Measurements from ENCODE around the gene EXPH5. TPM values are rescaled to one million over a fixed set of nuclear protein-coding genes. Genes with fewer than 3 reads are reported as not detected.

Gene EXPH5
- total and polyA plus RNA-seq, 9 of the 15 experiments (the other 6 are each of a cell fraction or from before 2014, with no cell fraction given) = 1.3 to 8.5 (median 4.8) TPM

- TF ChIP-seq BCLAF1 (IDR thresholded peaks at IDR 0.05; ENCODE audit: borderline replicate concordance in 1 of 2, control insufficient read depth in 1 of 2, low read depth in 2 of 2, low read length in 1 of 2) (no peak), ZFP30 (CRISPR knock-in tag; IDR thresholded peaks at IDR 0.05; ENCODE audit: borderline replicate concordance) (no peak), CSDE1 (IDR thresholded peaks at IDR 0.05) (no peak), ZNF232 (CRISPR knock-in tag; IDR thresholded peaks at IDR 0.05) (no peak), ZNF41 (CRISPR knock-in tag; conservative IDR thresholded peaks at IDR 0.05) (no peak)
Measured at GRCh38 chr11:108512708-108513107, 80.9 kb downstream of the EXPH5 start (continued).

- TF ChIP-seq ZNF316 (IDR thresholded peaks at IDR 0.05) (peak; percentile 14; the same call in 1 of the 2 replicates), SRSF7 (optimal IDR thresholded peaks at IDR 0.05; ENCODE audit: low read depth, low read length) (no peak)
- ATAC-seq (no peak), FAIRE-seq (no peak), DNase-seq (ENCODE audit: extremely low read depth in 1 of 4, low spot score in 3 of 4) (no peak)
- Histone ChIP-seq H2AFZ (ENCODE audit: low read depth, low read length) (no peak overlapping the region), H3K36me3 (ENCODE audit: control insufficient read depth, insufficient read depth, low read length) (peaks cover 33% of the 10 kb centered on the region), H3K4me2 (ENCODE audit: insufficient read depth, low read length) (no peak overlapping the region), H3K9me3 (replicated peaks; ENCODE audit: control insufficient read depth, insufficient read depth, low read depth, low read length) (0 out of 2 replicates have a peak, but pooled peaks cover 3% of the 10 kb centered on the region), H3K27ac (ENCODE audit: extremely low read depth, low read depth, low read length) (no peak overlapping the region), H4K20me1 (replicated peaks; ENCODE audit: control insufficient read depth, insufficient read depth, low read length) (no peaks in the 10 kb centered on the region), H3K27me3 (ENCODE audit: control insufficient read depth in 2 of 2, insufficient read depth in 2 of 2, low read length in 2 of 2) (no peaks in the 10 kb centered on the region), H3K79me2 (ENCODE audit: control insufficient read depth, insufficient read depth, low read length) (no peaks in the 10 kb centered on the region), H3K9ac (ENCODE audit: insufficient read depth in 1 of 2, low read depth in 2 of 2, low read length in 2 of 2) (no peak overlapping the region), H3K4me1 (replicated peaks in 1 of 2; ENCODE audit: control insufficient read depth in 2 of 2, insufficient read depth in 2 of 2, low read length in 2 of 2) (no peaks in the 10 kb centered on the region; a peak in 1 of 5 replicates), H3K4me3 (no peak overlapping the region), H3K9me1 (ENCODE audit: control insufficient read depth, insufficient read depth, low read length) (no peaks in the 10 kb centered on the region)
- CTCF ChIA-PET (ENCODE audit: low intra/inter-chr PET ratio) = no interaction called here
- 72% methylated on average over 2 of the region's 2 CpGs for WGBS (ENCODE audit: insufficient coverage, low coverage, missing lambda C conversion rate)
- intact Hi-C loops (cut with micrococcal nuclease) (no loop called here), in situ Hi-C loops (cut with MboI) (no loop called here)
- no TSS peak for BruUV-seq (replicated peaks)
- POLR2A ChIA-PET = no interaction called here
Measured at GRCh38 chr11:108511851-108512474, 81.6 kb downstream of the EXPH5 start.
